Tibial artery (tissue), 4 donors: Measurements from ENCODE around the gene LCAT.
A peak's percentile ranks its signal among the peaks of the same experiment; 100 is the strongest.

Experiments
- DNase-seq, 2 donors: peaks; one replicate each; pipeline ENCODE4 v3.0.0-alpha.2; 2019
- H3K27ac ChIP-seq, 2 donors: fragments of 200-600 bp; sonication (generic) in 1 of 2; 1 replicate in 1 of 2; 2 replicates in 1 of 2; pipeline ENCODE4 v1.5.1; 2018 to 2019; ENCODE audit warnings: mild to moderate bottlenecking in 1 of 2
- H3K27me3 ChIP-seq, 2 donors: fragments of 200-600 bp; sonication (generic) in 1 of 2; one replicate each; pipeline versions ENCODE4 v1.5.1 to v1.6.0; 2016 to 2019
- H3K36me3 ChIP-seq, 3 donors: fragments of 200-600 bp; sonication (generic) in 2 of 3; one replicate each; pipeline ENCODE4 v1.5.1; 2016 to 2019; ENCODE audit warnings: mild to moderate bottlenecking in 2 of 3
- H3K4me1 ChIP-seq, 4 donors: fragments of 200-600 bp; sonication (generic) in 2 of 4; 1 replicate in 3 of 4; 2 replicates in 1 of 4; pipeline ENCODE4 v1.5.1; 2016 to 2019
- H3K4me3 ChIP-seq, 2 donors: fragments of 200-600 bp; sonication (generic) in 1 of 2; 1 replicate in 1 of 2; 2 replicates in 1 of 2; pipeline ENCODE4 v1.5.1; 2018 to 2019; ENCODE audit warnings: mild to moderate bottlenecking in 2 of 2
- H3K9me3 ChIP-seq, 3 donors: fragments of 200-600 bp; sonication (generic) in 1 of 3; one replicate each; pipeline ENCODE4 v1.5.1; 2016 to 2019
- CTCF ChIP-seq, 2 experiments: fragments of 200-600 bp in 1 of 2; fragments of 450-650 bp in 1 of 2; IDR thresholded peaks; one replicate each; pipeline ENCODE4 v1.5.1; 2017 to 2019; ENCODE audit warnings: antibody characterized with exemption in 2 of 2, mild to moderate bottlenecking in 1 of 2, moderate library complexity in 1 of 2
- intact Hi-C: fragments of 100-400 bp; cut with DNase I; formaldehyde crosslinking; loops from one replicate; pipeline ENCODE4 v1.15.0; 2023; ENCODE audit warnings: low total_unique reads

LCAT gene

GRCh38 chr16:67936880-67937605 is 6.9 kb downstream of the LCAT start:
- intact Hi-C loops, result no loop called here
- no peak for TF ChIP-seq CTCF (IDR thresholded peaks at IDR 0.05)
- peak overlapping the region; percentile 84 to 94 for H3K4me3 ChIP-seq
- DNase-seq, result peak in 1 of 2 donors; percentile 74
- H3K36me3 ChIP-seq, result peaks cover 12 to 37% (median 13%) of the 10 kb centered on the region in 3 donors
- peak overlapping the region; percentile 76 to 88 for H3K27ac ChIP-seq
- H3K9me3 ChIP-seq, result no peaks in the 10 kb centered on the region
- H3K4me1 ChIP-seq, result peaks cover 0 to 21% (median 19%) of the 10 kb centered on the region in 4 donors
- H3K27me3 ChIP-seq, result no peaks in the 10 kb centered on the region

- intact Hi-C loops, result no loop called here
- H3K36me3 ChIP-seq, result peaks cover 11 to 36% (median 17%) of the 10 kb centered on the region in 3 donors
- TF ChIP-seq CTCF (IDR thresholded peaks at IDR 0.05), result no peak
- H3K9me3 ChIP-seq, result no peaks in the 10 kb centered on the region
- H3K4me3 ChIP-seq, result peak within 1 kb of the TSS; percentile 84 to 94
- H3K27ac ChIP-seq, result peak within 1 kb of the TSS; percentile 76 to 88
- DNase-seq, result peak in 1 of 2 donors; percentile 51
- H3K27me3 ChIP-seq, result no peaks in the 10 kb centered on the region
- peaks cover 0 to 21% (median 19%) of the 10 kb centered on the region in 4 donors for H3K4me1 ChIP-seq
Measured at GRCh38 chr16:67936124-67936879, 7.6 kb downstream of the LCAT start, which contains the start of gene PSMB10. TSS of gene PSMB10 (minus strand) at chr16:67936850. CDS start at chr16:67936749, 101 bp downstream.

GRCh38 chr16:67935402-67936123 is 8.4 kb downstream of the LCAT start:
- peak overlapping the region; percentile 84 to 94 for H3K4me3 ChIP-seq
- no peak for TF ChIP-seq CTCF (IDR thresholded peaks at IDR 0.05)
- DNase-seq, result peak; percentile 95 to 97
- peak overlapping the region; percentile 76 to 88 for H3K27ac ChIP-seq
- intact Hi-C loops, result no loop called here
- H3K27me3 ChIP-seq, result no peaks in the 10 kb centered on the region
- peaks cover 0 to 21% (median 19%) of the 10 kb centered on the region in 4 donors for H3K4me1 ChIP-seq
- peaks cover 8 to 43% (median 22%) of the 10 kb centered on the region in 3 donors for H3K36me3 ChIP-seq
- H3K9me3 ChIP-seq, result no peaks in the 10 kb centered on the region

- intact Hi-C loops, result no loop called here
Measured at GRCh38 chr16:67935101-67935401, 8.9 kb downstream of the LCAT start.

More at GRCh38 chr16:67935101-67935401, 8.9 kb downstream of the LCAT start:
- peaks cover 0 to 21% (median 19%) of the 10 kb centered on the region in 4 donors for H3K4me1 ChIP-seq
- H3K27ac ChIP-seq, result peak overlapping the region; percentile 76 to 88
- H3K27me3 ChIP-seq, result no peaks in the 10 kb centered on the region
- DNase-seq, result no peak
- no peak for TF ChIP-seq CTCF (IDR thresholded peaks at IDR 0.05)
- peak overlapping the region; percentile 84 to 94 for H3K4me3 ChIP-seq
- no peaks in the 10 kb centered on the region for H3K9me3 ChIP-seq
- H3K36me3 ChIP-seq, result peaks cover 6 to 45% (median 22%) of the 10 kb centered on the region in 3 donors
